Glutamatergic neuron (in vitro differentiated cells): Measurements from ENCODE around the gene EFCAB6. TPM values are rescaled to one million over a fixed set of nuclear protein-coding genes. Genes with fewer than 3 reads are reported as not detected.

ENCODE experiments used
- DNase-seq: peaks from one replicate; pipeline ENCODE4 v3.0.0; 2022
- H3K27ac Mint-ChIP-seq: one replicate; pipeline ENCODE4 v1.8.0; 2020; ENCODE audit warnings: mild to moderate bottlenecking, mixed read lengths, inconsistent platforms; ENCODE audit not compliant: unreplicated experiment
- H3K27me3 Mint-ChIP-seq: one replicate; pipeline ENCODE4 v1.8.0; 2020; ENCODE audit warnings: mild to moderate bottlenecking, moderate library complexity, mixed read lengths, inconsistent platforms; ENCODE audit not compliant: unreplicated experiment
- H3K36me3 Mint-ChIP-seq: one replicate; pipeline ENCODE4 v1.8.0; 2020; ENCODE audit warnings: mild to moderate bottlenecking, mixed read lengths, inconsistent platforms; ENCODE audit not compliant: unreplicated experiment
- H3K4me1 Mint-ChIP-seq: one replicate; pipeline ENCODE4 v1.8.0; 2020; ENCODE audit warnings: mild to moderate bottlenecking, low read depth, mixed read lengths, inconsistent platforms; ENCODE audit not compliant: unreplicated experiment
- H3K4me3 Mint-ChIP-seq: one replicate; pipeline ENCODE4 v1.8.0; 2020; ENCODE audit warnings: mild to moderate bottlenecking, mixed read lengths, inconsistent platforms; ENCODE audit not compliant: unreplicated experiment
- H3K9me3 Mint-ChIP-seq: one replicate; pipeline ENCODE4 v1.8.0; 2020; ENCODE audit warnings: mild to moderate bottlenecking, moderate library complexity, mixed read lengths, inconsistent platforms; ENCODE audit not compliant: unreplicated experiment
- CTCF ChIP-seq: fragments of 200-600 bp; sonication (generic); IDR thresholded peaks from one replicate; pipeline ENCODE4 v1.5.0; 2021; ENCODE audit not compliant: partially characterized antibody, unreplicated experiment
- long read RNA-seq: library from polyadenylated mRNA; unstranded; transcript quantifications from one replicate; pipeline ENCODE4 v2.0.0, GENCODE V29; 2020; ENCODE audit not compliant: unreplicated experiment
- total RNA-seq: library from RNA; stranded (reverse); fragmentation: NEBNext Ultra II Directional; extraction: Animal tissue kit (Norgen Biotek cat#: 25700); gene quantifications from one replicate; pipeline ENCODE4 v1.2.1, GENCODE V29; 2021; ENCODE audit not compliant: unreplicated experiment

Gene EFCAB6
- 0.96 TPM for total RNA-seq
- long read RNA-seq, result 0 reads

GRCh38 chr22:43812149-43812842, at the start of gene EFCAB6:
Gene EFCAB6 (minus strand): TSS chr22:43812305. CDS start chr22:43782318, 29,987 bp downstream.
- Mint-ChIP-seq H3K27ac (peak within 1 kb of the TSS; percentile 87), H3K9me3 (no peaks in the 10 kb centered on the region), H3K36me3 (no peaks in the 10 kb centered on the region), H3K27me3 (no peaks in the 10 kb centered on the region), H3K4me3 (peak within 1 kb of the TSS; percentile 92), H3K4me1 (no peaks in the 10 kb centered on the region)
- peak; percentile 93 for DNase-seq
- TF ChIP-seq CTCF, result no peak

- Mint-ChIP-seq H3K9me3 (peaks cover 15% of the 10 kb centered on the region), H3K4me1 (peaks cover 23% of the 10 kb centered on the region), H3K4me3 (peak overlapping the region; percentile 87), H3K27me3 (peaks cover 5% of the 10 kb centered on the region), H3K36me3 (peaks cover 9% of the 10 kb centered on the region), H3K27ac (peak overlapping the region; percentile 76)
- TF ChIP-seq CTCF, result no peak
- peak; percentile 56 for DNase-seq
These were observed 49.4 kb upstream of the EFCAB6 start for GRCh38 chr22:43861529-43861928.

GRCh38 chr22:43860831-43861230, 48.7 kb upstream of the EFCAB6 start:
- DNase-seq, result peak; percentile 6
- Mint-ChIP-seq H3K4me3 (peak overlapping the region; percentile 87), H3K4me1 (peaks cover 23% of the 10 kb centered on the region), H3K9me3 (peaks cover 15% of the 10 kb centered on the region), H3K36me3 (peaks cover 9% of the 10 kb centered on the region), H3K27ac (peak overlapping the region; percentile 55), H3K27me3 (peaks cover 5% of the 10 kb centered on the region)
- no peak for TF ChIP-seq CTCF

- Mint-ChIP-seq H3K36me3 (peaks cover 9% of the 10 kb centered on the region), H3K4me3 (peak overlapping the region; percentile 87), H3K27me3 (peaks cover 5% of the 10 kb centered on the region), H3K9me3 (peaks cover 15% of the 10 kb centered on the region), H3K4me1 (peaks cover 27% of the 10 kb centered on the region), H3K27ac (no peak overlapping the region)
- TF ChIP-seq CTCF, result no peak
- peak; percentile 16 for DNase-seq
These were observed 48.0 kb upstream of the EFCAB6 start for GRCh38 chr22:43860126-43860525.

GRCh38 chr22:43859621-43860020, 47.5 kb upstream of the EFCAB6 start:
- no peak for TF ChIP-seq CTCF
- Mint-ChIP-seq H3K27me3 (peaks cover 7% of the 10 kb centered on the region), H3K9me3 (peaks cover 18% of the 10 kb centered on the region), H3K27ac (no peak overlapping the region), H3K4me1 (peaks cover 30% of the 10 kb centered on the region), H3K36me3 (peaks cover 9% of the 10 kb centered on the region), H3K4me3 (peak overlapping the region; percentile 15)
- no peak for DNase-seq
